LNCaP clone FGC (cell line): ENCODE measurements around the gene SART1.

Experiments
- DNase-seq: peaks from one replicate; pipeline ENCODE4 v3.0.0-alpha.2; 2011; ENCODE audit warnings: low read depth
- H3K4me3 ChIP-seq: 2 replicates; pipeline ENCODE4 v1.5.1; 2011; ENCODE audit warnings: mild to moderate bottlenecking, low read depth, low read length, control low read depth
- CTCF ChIP-seq: IDR thresholded peaks from 2 replicates; pipeline ENCODE4 v1.5.1; 2012; ENCODE audit warnings: mild to moderate bottlenecking; ENCODE audit not compliant: control insufficient read depth, insufficient read depth; ENCODE audit errors: extremely low read depth

The SART1 gene

GRCh38 chr11:65997286-65997685, 35.8 kb downstream of the SART1 start:
- no peak overlapping the region for H3K4me3 ChIP-seq
- no peak for TF ChIP-seq CTCF
- no peak for DNase-seq

- no peak for TF ChIP-seq CTCF
- H3K4me3 ChIP-seq, result peak within 1 kb of the TSS; percentile 99
- peak; percentile 96 for DNase-seq
Observed at GRCh38 chr11:66001942-66002647, 40.6 kb downstream of the SART1 start, which contains the start of the genes BANF1 and EIF1AD. Gene BANF1, plus strand, starts transcription at chr11:66002503. Its CDS starts 748 bp downstream, at chr11:66003251. Gene EIF1AD, minus strand, starts transcription at chr11:66002157. Its CDS starts 1,768 bp downstream, at chr11:66000389.

- H3K4me3 ChIP-seq, result peak overlapping the region; percentile 99
- TF ChIP-seq CTCF, result peak; percentile 53
- peak; percentile 74 for DNase-seq
Observed at GRCh38 chr11:66002648-66003225, 41.2 kb downstream of the SART1 start.

- DNase-seq, result no peak
- TF ChIP-seq CTCF, result no peak
- peak overlapping the region; percentile 99 for H3K4me3 ChIP-seq
Observed at GRCh38 chr11:66003291-66003690, 41.8 kb downstream of the SART1 start.

GRCh38 chr11:66004186-66004585, 42.7 kb downstream of the SART1 start:
- TF ChIP-seq CTCF, result no peak

GRCh38 chr11:66006134-66006890, 44.8 kb downstream of the SART1 start:
- TF ChIP-seq CTCF, result no peak
- DNase-seq, result no peak
- no peak overlapping the region for H3K4me3 ChIP-seq

More at GRCh38 chr11:66004186-66004585, 42.7 kb downstream of the SART1 start:
- no peak for DNase-seq
- H3K4me3 ChIP-seq, result no peak overlapping the region

GRCh38 chr11:66006891-66007176, 45.3 kb downstream of the SART1 start:
- H3K4me3 ChIP-seq, result no peak overlapping the region
- TF ChIP-seq CTCF, result no peak
- DNase-seq, result no peak
